ENCODE results near the gene ZMIZ1. TPM values are rescaled to one million over a fixed set of nuclear protein-coding genes. Genes with fewer than 3 reads are reported as not detected.
"Not testable (repeated sequence)": the region's sequence is repeated elsewhere in the genome, so short reads cannot be mapped to it uniquely, and the experiment has no call there.

ZMIZ1 gene
- polyA plus RNA-seq, 2 of the 4 experiments (the other 2 are of a cell fraction), result 8.1 to 30.3 TPM

GRCh38 chr10:79335470-79336235 lies 266.9 kb downstream of the ZMIZ1 start (continued):
- no peak for TF ChIP-seq HMGXB4 (CRISPR knock-in tag; IDR thresholded peaks at IDR 0.05; ENCODE audit: borderline replicate concordance)

GRCh38 chr10:79336276-79336675 lies 267.5 kb downstream of the ZMIZ1 start:
- ChIA-PET POLR2A (no interaction called here), CTCF (interaction anchor here (1.0 to 6.2 kb wide), 3 partner anchors 9 to 12 kb away, joined by 3 to 37 read pairs (median 3); partner anchors contain the start of gene PPIF)
- no peak overlapping the region for H3K27ac ChIP-seq
- ATAC-seq (no peak; a peak in 1 of 6 replicates), FAIRE-seq (no peak), DNase-seq (ENCODE audit: low read depth in 1 of 2, low spot score in 1 of 2) (no peak)
- WGBS (ENCODE audit: missing lambda C conversion rate), result 95% methylated on average over 3 of the region's 3 CpGs
- H3K4me2 ChIP-seq, result no peak overlapping the region
- TF ChIP-seq HOXA7 (CRISPR knock-in tag; IDR thresholded peaks at IDR 0.05) (no peak), POLR2A (IDR thresholded peaks at IDR 0.05; ENCODE audit: low read length) (no peak)
- H3K4me1 ChIP-seq, result peaks cover 6% of the 10 kb centered on the region; the same call in 2 of the 3 replicates
- H3K4me3 ChIP-seq, result no peak overlapping the region
- 0 out of 3 replicates have a peak, but pooled peaks cover 2% of the 10 kb centered on the region for H3K9me3 ChIP-seq

GRCh38 chr10:79336739-79337138 lies 268.0 kb downstream of the ZMIZ1 start:
- WGBS (ENCODE audit: missing lambda C conversion rate), result 62% methylated on average over 7 of the region's 7 CpGs
- ATAC-seq, result no peak

GRCh38 chr10:79337783-79338469 lies 269.2 kb downstream of the ZMIZ1 start:
- H3K4me2 ChIP-seq; ATAC-seq; POLR2A ChIA-PET; H3K27ac ChIP-seq; H3K4me1 ChIP-seq; H3K4me3 ChIP-seq; H3K9me3 ChIP-seq; DNase-seq (ENCODE audit: low read depth in 1 of 2, low spot score in 1 of 2); FAIRE-seq: not testable (repeated sequence)
- WGBS (ENCODE audit: missing lambda C conversion rate), result 77% methylated on average over 5 of the region's 11 CpGs
- CTCF ChIA-PET, result interaction anchor here (0.8 kb wide), 1 partner anchor 16 kb away, joined by 3 read pairs; no protein-coding TSS in a partner anchor

More at GRCh38 chr10:79336739-79337138, 268.0 kb downstream of the ZMIZ1 start:
- TF ChIP-seq SMC3 (IDR thresholded peaks at IDR 0.05), result no peak
- Histone ChIP-seq H3K4me2 (no peak overlapping the region), H3K4me1 (peaks cover 2% of the 10 kb centered on the region; the same call in 1 of the 3 replicates), H3K9me3 (0 out of 3 replicates have a peak, but pooled peaks cover 2% of the 10 kb centered on the region), H3K4me3 (no peak overlapping the region), H3K27ac (no peak overlapping the region)
- ChIA-PET CTCF (interaction anchor here (1.0 to 6.2 kb wide), 2 partner anchors 9 to 11 kb away, joined by 3 to 37 read pairs; partner anchors contain the start of gene PPIF), POLR2A (no interaction called here)
- FAIRE-seq (no peak), DNase-seq (ENCODE audit: low read depth in 1 of 2, low spot score in 1 of 2) (no peak)

- no peak for ATAC-seq
- H3K4me3 ChIP-seq, result no peak overlapping the region
- CTCF ChIA-PET, result no interaction called here
- H3K27ac ChIP-seq, result no peak overlapping the region
- no peak for DNase-seq (ENCODE audit: low read depth in 1 of 2, low spot score in 1 of 2)
- POLR2A ChIA-PET, result no interaction called here
- TF ChIP-seq HOXB13 (CRISPR knock-in tag; IDR thresholded peaks at IDR 0.05; ENCODE audit: low read depth) (no peak), PHF8 (IDR thresholded peaks at IDR 0.05; ENCODE audit: borderline replicate concordance, low read depth) (no peak), POLR2AphosphoS2 (conservative IDR thresholded peaks at IDR 0.05; ENCODE audit: low read length) (no peak), MAX (IDR thresholded peaks at IDR 0.05) (no peak), MYC (IDR thresholded peaks at IDR 0.05; ENCODE audit: borderline replicate concordance, low read length) (no peak), MAFK (IDR thresholded peaks at IDR 0.05; ENCODE audit: partially characterized antibody) (no peak), JUN (IDR thresholded peaks at IDR 0.05) (no peak), HMGXB4 (CRISPR knock-in tag; IDR thresholded peaks at IDR 0.05; ENCODE audit: borderline replicate concordance) (no peak), CEBPB (IDR thresholded peaks at IDR 0.05) (no peak), MAZ (IDR thresholded peaks at IDR 0.05; ENCODE audit: borderline replicate concordance, low read depth, low read length) (no peak), KDM5A (IDR thresholded peaks at IDR 0.05) (no peak), CBX2 (IDR thresholded peaks at IDR 0.05; ENCODE audit: borderline replicate concordance, low read depth) (no peak), CHD2 (IDR thresholded peaks at IDR 0.05; ENCODE audit: low read length, partially characterized antibody) (no peak), BHLHE40 (IDR thresholded peaks at IDR 0.05; ENCODE audit: low read depth, low read length) (no peak), HES2 (IDR thresholded peaks at IDR 0.05) (no peak), EHMT2 (IDR thresholded peaks at IDR 0.05; ENCODE audit: low read depth) (no peak), EP300 (IDR thresholded peaks at IDR 0.05) (no peak), RAD21 (conservative IDR thresholded peaks at IDR 0.05 in 1 of 2, IDR thresholded peaks at IDR 0.05 in 1 of 2) (no peak)
- H3K4me1 ChIP-seq, result no peaks in the 10 kb centered on the region
- no peak for FAIRE-seq
- H3K4me2 ChIP-seq, result no peak overlapping the region
- WGBS (ENCODE audit: missing lambda C conversion rate), result 83% methylated on average over 3 of the region's 3 CpGs
- no peaks in the 10 kb centered on the region for H3K9me3 ChIP-seq
Observed at GRCh38 chr10:79339266-79339665, 270.5 kb downstream of the ZMIZ1 start.
